Transverse colon (tissue), 4 donors: ENCODE measurements around the gene SDHB.

Source experiments
- EP300 ChIP-seq: sonication (generic); formaldehyde crosslinking; IDR thresholded peaks from one replicate; pipeline ENCODE4 v1.6.1; 2017; ENCODE audit warnings: antibody characterized with exemption, low read depth
- POLR2A ChIP-seq: fragments of 450-650 bp; IDR thresholded peaks from one replicate; pipeline ENCODE4 v1.6.1; 2016; ENCODE audit warnings: antibody characterized with exemption, mild to moderate bottlenecking, moderate library complexity
- POLR2AphosphoS5 ChIP-seq, 3 donors: sonication (generic); formaldehyde crosslinking; IDR thresholded peaks; one replicate each; pipeline ENCODE4 v1.6.1; 2016; ENCODE audit warnings: antibody characterized with exemption in 3 of 3
- TF ChIP-seq, protein P1 (sequence below), 5 experiments: fragments of 200-600 bp in 3 of 5; fragments of 450-650 bp in 2 of 5; sonication (generic) in 3 of 5; IDR thresholded peaks; 1 replicate in 2 of 5; 2 replicates in 3 of 5; pipeline ENCODE4 v1.5.1; 2016 to 2017; ENCODE audit warnings: antibody characterized with exemption in 5 of 5, inconsistent platforms in 3 of 5, mild to moderate bottlenecking in 2 of 5, moderate library complexity in 1 of 5

DNA sequence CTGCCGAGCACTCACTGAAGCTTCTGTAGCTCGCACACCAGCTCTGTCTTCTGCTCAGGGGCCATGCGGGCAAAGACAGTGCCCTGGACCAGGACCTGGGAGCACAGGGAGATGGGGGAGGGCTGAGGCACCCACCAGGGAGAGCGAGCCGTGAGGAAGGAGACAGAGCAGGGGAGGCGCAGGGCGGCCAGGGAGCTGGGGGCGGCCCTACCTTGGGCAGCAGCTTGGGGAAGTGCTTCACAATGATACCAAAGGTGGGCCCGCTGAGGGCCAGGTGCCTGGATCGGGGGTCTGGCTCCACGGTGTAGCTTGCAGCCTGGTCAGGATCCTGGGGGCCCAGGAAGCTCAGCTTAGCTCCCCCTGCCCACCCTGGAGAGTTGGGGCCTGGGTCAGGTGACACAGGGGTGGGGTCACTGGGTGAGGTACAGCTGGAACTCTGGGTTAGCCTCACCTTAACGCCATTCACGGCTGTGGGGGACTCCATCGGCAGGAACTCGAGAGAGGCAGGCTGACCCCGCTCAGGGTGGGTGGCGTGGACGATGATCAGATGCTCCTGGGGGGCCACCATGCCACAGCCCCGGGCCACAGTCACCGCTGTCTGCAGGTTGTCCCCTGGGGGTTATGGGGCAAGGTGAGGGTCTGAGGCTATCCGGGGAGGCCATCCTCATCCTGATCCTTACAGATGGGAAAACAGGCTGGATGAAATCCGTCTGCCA, 64.0 kb downstream of the SDHB start:
- TF ChIP-seq, protein P1, sequence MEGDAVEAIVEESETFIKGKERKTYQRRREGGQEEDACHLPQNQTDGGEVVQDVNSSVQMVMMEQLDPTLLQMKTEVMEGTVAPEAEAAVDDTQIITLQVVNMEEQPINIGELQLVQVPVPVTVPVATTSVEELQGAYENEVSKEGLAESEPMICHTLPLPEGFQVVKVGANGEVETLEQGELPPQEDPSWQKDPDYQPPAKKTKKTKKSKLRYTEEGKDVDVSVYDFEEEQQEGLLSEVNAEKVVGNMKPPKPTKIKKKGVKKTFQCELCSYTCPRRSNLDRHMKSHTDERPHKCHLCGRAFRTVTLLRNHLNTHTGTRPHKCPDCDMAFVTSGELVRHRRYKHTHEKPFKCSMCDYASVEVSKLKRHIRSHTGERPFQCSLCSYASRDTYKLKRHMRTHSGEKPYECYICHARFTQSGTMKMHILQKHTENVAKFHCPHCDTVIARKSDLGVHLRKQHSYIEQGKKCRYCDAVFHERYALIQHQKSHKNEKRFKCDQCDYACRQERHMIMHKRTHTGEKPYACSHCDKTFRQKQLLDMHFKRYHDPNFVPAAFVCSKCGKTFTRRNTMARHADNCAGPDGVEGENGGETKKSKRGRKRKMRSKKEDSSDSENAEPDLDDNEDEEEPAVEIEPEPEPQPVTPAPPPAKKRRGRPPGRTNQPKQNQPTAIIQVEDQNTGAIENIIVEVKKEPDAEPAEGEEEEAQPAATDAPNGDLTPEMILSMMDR (IDR thresholded peaks at IDR 0.05): no peak
- TF ChIP-seq POLR2A (no peak), POLR2AphosphoS5 (IDR thresholded peaks at IDR 0.05) (no peak), EP300 (no peak)
